Measurements from ENCODE around the gene MROH8. TPM values are rescaled to one million over a fixed set of nuclear protein-coding genes. Genes with fewer than 3 reads are reported as not detected.

MROH8 gene
- total and polyA plus RNA-seq, 3 experiments from 2014 or later: 1.6 to 3.0 (median 2.6) TPM

- no peaks in the 10 kb centered on the region for H3K9me3 Mint-ChIP-seq
- Histone ChIP-seq H3K4me1 (ENCODE audit: insufficient read depth, low read length) (peaks cover 20% of the 10 kb centered on the region), H3K27me3 (ENCODE audit: insufficient read depth, low read length, poor library complexity, severe bottlenecking) (no peaks in the 10 kb centered on the region), H3K36me3 (ENCODE audit: insufficient read depth, low read length) (peaks cover 5% of the 10 kb centered on the region), H3K9me3 (ENCODE audit: low read length) (no peaks in the 10 kb centered on the region), H3K27ac (ENCODE audit: low read depth, low read length) (peak within 1 kb of the TSS; percentile 76), H3K4me3 (ENCODE audit: low read length) (peak within 1 kb of the TSS; percentile 72)
- ChIA-PET POLR2A (interaction anchor here (0.6 to 2.2 kb wide), 7 partner anchors 12 to 88 kb away, joined by 3 to 9 read pairs (median 4); partner anchors contain the start of genes MROH8 and RPN2), CTCF (interaction anchor here (1.4 to 4.8 kb wide), 4 partner anchors 14 to 87 kb away, joined by 4 to 18 read pairs (median 10); partner anchors contain the start of genes MROH8 and RPN2)
- peaks cover 0 to 28% (median 1%) of the 10 kb centered on the region in 3 donors for H3K36me3 Mint-ChIP-seq
- peak within 1 kb of the TSS; percentile 98 to 99 (median 99) for H3K27ac Mint-ChIP-seq
- peak; percentile 77 to 91 (median 88) for DNase-seq
- peaks cover 0 to 5% of the 10 kb centered on the region in 2 donors for H3K27me3 Mint-ChIP-seq
- peak within 1 kb of the TSS; percentile 97 to 100 (median 98) for H3K4me3 Mint-ChIP-seq
- H3K4me1 Mint-ChIP-seq: peaks cover 29 to 46% (median 46%) of the 10 kb centered on the region in 3 donors
Observed at GRCh38 chr20:37095599-37096414, 83.5 kb downstream of the MROH8 start, which contains the start of gene RBL1. TSS of gene RBL1 (minus strand) at chr20:37095997. CDS start at chr20:37095928, 69 bp downstream.

DNA sequence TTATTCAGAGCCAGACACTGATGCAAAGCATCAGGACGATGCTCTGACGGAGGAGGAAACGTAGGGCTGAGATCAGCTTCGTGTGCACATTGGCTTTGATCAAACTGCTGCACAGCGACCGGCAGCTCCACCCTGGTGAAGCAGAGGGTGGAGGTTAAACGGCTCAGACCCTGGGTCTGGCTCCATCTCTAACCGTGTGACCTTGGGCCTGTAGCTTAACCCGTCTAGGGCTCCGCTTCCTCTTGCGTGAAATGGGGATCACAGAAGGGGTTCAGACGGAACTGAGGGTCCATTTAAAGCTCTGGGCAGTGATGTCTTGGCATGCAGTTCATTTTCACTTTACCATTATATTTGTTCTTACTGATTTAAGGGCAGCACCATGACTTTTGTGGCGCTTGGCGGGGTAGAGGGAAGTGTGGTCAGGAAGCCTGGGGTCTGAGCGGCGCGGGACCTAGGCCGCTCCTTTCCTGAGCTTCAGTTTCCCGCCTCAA lies 84.2 kb downstream of the MROH8 start:
- Histone ChIP-seq H3K4me1 (ENCODE audit: insufficient read depth, low read length) (peaks cover 20% of the 10 kb centered on the region), H3K36me3 (ENCODE audit: insufficient read depth, low read length) (peaks cover 5% of the 10 kb centered on the region), H3K27me3 (ENCODE audit: insufficient read depth, low read length, poor library complexity, severe bottlenecking) (no peaks in the 10 kb centered on the region), H3K9me3 (ENCODE audit: low read length) (no peaks in the 10 kb centered on the region), H3K4me3 (ENCODE audit: low read length) (peak overlapping the region; percentile 72), H3K27ac (ENCODE audit: low read depth, low read length) (peak overlapping the region; percentile 76)
- Mint-ChIP-seq H3K4me1 (peaks cover 31 to 52% (median 49%) of the 10 kb centered on the region in 3 donors), H3K27ac (peak overlapping the region; percentile 87 to 99 (median 96)), H3K4me3 (peak overlapping the region; percentile 97 to 100 (median 98)), H3K36me3 (peaks cover 0 to 34% (median 1%) of the 10 kb centered on the region in 3 donors), H3K9me3 (no peaks in the 10 kb centered on the region), H3K27me3 (peaks cover 0 to 5% of the 10 kb centered on the region in 2 donors)
- ChIA-PET CTCF (interaction anchor here (1.4 to 4.8 kb wide), 4 partner anchors 13 to 87 kb away, joined by 4 to 18 read pairs (median 10); partner anchors contain the start of genes MROH8 and RPN2), POLR2A (interaction anchor here (0.6 to 2.2 kb wide), 6 partner anchors 12 to 88 kb away, joined by 3 to 9 read pairs (median 5); partner anchors contain the start of genes MROH8 and RPN2)
- DNase-seq: peak; percentile 13 to 75 (median 53)

DNA sequence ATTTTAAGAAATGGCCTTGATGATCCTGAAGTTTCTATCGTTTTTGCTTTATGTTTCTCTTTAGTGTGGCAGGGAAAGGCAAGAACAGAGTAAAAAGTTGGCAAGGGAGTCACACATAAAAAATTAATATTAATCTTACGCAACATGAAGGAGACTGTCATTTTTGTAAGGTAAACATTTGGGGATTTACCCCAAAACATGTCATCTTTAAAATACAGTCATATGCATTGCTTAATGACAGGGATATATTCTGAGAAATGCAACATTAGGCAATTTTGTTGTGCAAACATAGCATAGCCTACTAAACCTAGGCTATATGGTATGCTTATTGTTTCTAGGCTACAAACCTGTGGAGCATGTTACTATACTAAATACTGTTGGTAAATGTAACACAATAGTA lies 88.9 kb downstream of the MROH8 start:
- no peak for DNase-seq
- ChIA-PET POLR2A (no interaction called here), CTCF (interaction anchor here (1.5 kb wide), 1 partner anchor 83 kb away, joined by 5 read pairs; no protein-coding TSS in a partner anchor)
- peaks cover 0 to 1% of the 10 kb centered on the region in 2 donors for H3K27me3 Mint-ChIP-seq
- H3K36me3 Mint-ChIP-seq: peaks cover 0 to 65% (median 1%) of the 10 kb centered on the region in 3 donors
- H3K27ac ChIP-seq (ENCODE audit: low read depth, low read length): no peak overlapping the region
- H3K4me1 ChIP-seq (ENCODE audit: insufficient read depth, low read length): peaks cover 12% of the 10 kb centered on the region
- H3K27ac Mint-ChIP-seq: peak overlapping the region in 3 of 8 donors; percentile 22 to 38 (median 29)
- H3K9me3 ChIP-seq (ENCODE audit: low read length): no peaks in the 10 kb centered on the region
- H3K27me3 ChIP-seq (ENCODE audit: insufficient read depth, low read length, poor library complexity, severe bottlenecking): no peaks in the 10 kb centered on the region
- no peaks in the 10 kb centered on the region for H3K9me3 Mint-ChIP-seq
- no peak overlapping the region for H3K4me3 Mint-ChIP-seq
- peaks cover 24 to 55% (median 47%) of the 10 kb centered on the region in 3 donors for H3K4me1 Mint-ChIP-seq
- H3K4me3 ChIP-seq (ENCODE audit: low read length): no peak overlapping the region
- H3K36me3 ChIP-seq (ENCODE audit: insufficient read depth, low read length): peaks cover 13% of the 10 kb centered on the region

- CTCF ChIA-PET: interaction anchor here (0.6 to 10.4 kb wide), 16 partner anchors 8 to 162 kb away, joined by 3 to 98 read pairs (median 4); partner anchors contain the start of gene RBL1
- H3K9me3 Mint-ChIP-seq: no peaks in the 10 kb centered on the region
- no peaks in the 10 kb centered on the region for H3K27me3 ChIP-seq (ENCODE audit: insufficient read depth, low read length, poor library complexity, severe bottlenecking)
- H3K27ac ChIP-seq (ENCODE audit: low read depth, low read length): no peak overlapping the region
- no peak overlapping the region for H3K4me3 ChIP-seq (ENCODE audit: low read length)
- peaks cover 5% of the 10 kb centered on the region for H3K36me3 ChIP-seq (ENCODE audit: insufficient read depth, low read length)
- peaks cover 24 to 46% (median 35%) of the 10 kb centered on the region in 3 donors for H3K4me1 Mint-ChIP-seq
- H3K27me3 Mint-ChIP-seq: no peaks in the 10 kb centered on the region
- POLR2A ChIA-PET: interaction anchor here (0.6 to 1.0 kb wide), 2 partner anchors 74 to 113 kb away, joined by 3 to 6 read pairs; no protein-coding TSS in a partner anchor
- DNase-seq: peak in 4 of 5 donors; percentile 22 to 51 (median 34)
- H3K9me3 ChIP-seq (ENCODE audit: low read length): no peaks in the 10 kb centered on the region
- H3K4me1 ChIP-seq (ENCODE audit: insufficient read depth, low read length): peaks cover 12% of the 10 kb centered on the region
- H3K4me3 Mint-ChIP-seq: no peak overlapping the region
- peak overlapping the region; percentile 32 to 84 (median 66) for H3K27ac Mint-ChIP-seq
- H3K36me3 Mint-ChIP-seq: peaks cover 2 to 44% (median 6%) of the 10 kb centered on the region in 3 donors
Observed at GRCh38 chr20:37081717-37082289, 97.5 kb downstream of the MROH8 start.

- CTCF ChIA-PET: interaction anchor here (10.4 kb wide), 1 partner anchor 69 kb away, joined by 98 read pairs; no protein-coding TSS in a partner anchor
- peaks cover 11 to 39% (median 17%) of the 10 kb centered on the region in 3 donors for H3K36me3 Mint-ChIP-seq
Observed at GRCh38 chr20:37077009-37077408, 102.3 kb downstream of the MROH8 start.

DNA sequence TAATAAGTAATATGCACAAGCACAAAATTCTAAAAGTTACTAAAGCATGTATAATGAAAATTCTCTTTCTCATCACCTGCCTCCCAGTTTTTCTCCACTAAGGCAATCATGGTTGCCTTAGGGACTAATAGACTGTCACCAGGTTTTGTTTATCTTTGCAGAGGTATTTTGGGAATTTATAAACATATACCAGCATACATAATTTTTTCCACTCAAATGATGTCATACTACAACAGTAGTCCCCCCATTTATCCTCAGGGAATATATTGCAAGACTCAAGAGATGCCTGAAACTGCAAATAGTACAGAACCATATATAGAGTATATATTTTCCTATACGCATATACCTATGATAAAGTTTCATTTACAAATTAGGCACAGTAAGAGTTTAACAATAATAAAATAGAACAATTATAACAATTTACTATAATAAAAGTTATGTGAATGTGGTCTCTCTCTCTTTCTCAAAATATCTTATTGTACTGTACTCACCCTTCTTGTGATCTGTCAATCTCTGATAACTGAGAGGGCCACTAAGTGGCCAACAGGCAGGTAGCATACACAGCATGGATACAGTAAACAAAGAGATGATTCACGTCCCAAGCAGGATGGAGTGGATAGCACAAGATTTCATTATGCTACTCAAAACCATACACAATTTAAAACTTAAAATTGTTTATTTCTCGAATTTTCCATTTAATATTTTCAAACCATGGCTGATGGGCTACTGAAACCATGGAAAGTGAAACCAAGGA lies 103.2 kb downstream of the MROH8 start:
- Histone ChIP-seq H3K27ac (ENCODE audit: low read depth, low read length) (no peak overlapping the region), H3K36me3 (ENCODE audit: insufficient read depth, low read length) (peaks cover 5% of the 10 kb centered on the region), H3K9me3 (ENCODE audit: low read length) (no peaks in the 10 kb centered on the region), H3K4me1 (ENCODE audit: insufficient read depth, low read length) (peaks cover 28% of the 10 kb centered on the region), H3K4me3 (ENCODE audit: low read length) (no peak overlapping the region), H3K27me3 (ENCODE audit: insufficient read depth, low read length, poor library complexity, severe bottlenecking) (no peaks in the 10 kb centered on the region)
- no peak for DNase-seq
- H3K9me3 Mint-ChIP-seq: peaks cover 0 to 3% (median 0%) of the 10 kb centered on the region in 5 donors
- peaks cover 11 to 37% (median 17%) of the 10 kb centered on the region in 3 donors for H3K36me3 Mint-ChIP-seq
- H3K4me1 Mint-ChIP-seq: peaks cover 34 to 62% (median 40%) of the 10 kb centered on the region in 3 donors
- ChIA-PET CTCF (interaction anchor here (10.4 kb wide), 1 partner anchor 68 kb away, joined by 98 read pairs; no protein-coding TSS in a partner anchor), POLR2A (no interaction called here)
- H3K4me3 Mint-ChIP-seq: no peak overlapping the region
- peak overlapping the region in 2 of 8 donors; percentile 47 to 76 for H3K27ac Mint-ChIP-seq
- no peaks in the 10 kb centered on the region for H3K27me3 Mint-ChIP-seq

More at GRCh38 chr20:37077009-37077408, 102.3 kb downstream of the MROH8 start:
- H3K9me3 ChIP-seq (ENCODE audit: low read length): no peaks in the 10 kb centered on the region
- no peaks in the 10 kb centered on the region for H3K27me3 ChIP-seq (ENCODE audit: insufficient read depth, low read length, poor library complexity, severe bottlenecking)
- H3K4me3 ChIP-seq (ENCODE audit: low read length): no peak overlapping the region
- H3K9me3 Mint-ChIP-seq: peaks cover 0 to 3% (median 0%) of the 10 kb centered on the region in 5 donors
- H3K4me1 ChIP-seq (ENCODE audit: insufficient read depth, low read length): peaks cover 28% of the 10 kb centered on the region
- H3K36me3 ChIP-seq (ENCODE audit: insufficient read depth, low read length): peaks cover 5% of the 10 kb centered on the region
- no peaks in the 10 kb centered on the region for H3K27me3 Mint-ChIP-seq
- POLR2A ChIA-PET: no interaction called here
- DNase-seq: no peak
- H3K27ac Mint-ChIP-seq: no peak overlapping the region
- H3K27ac ChIP-seq (ENCODE audit: low read depth, low read length): no peak overlapping the region
- peaks cover 34 to 62% (median 40%) of the 10 kb centered on the region in 3 donors for H3K4me1 Mint-ChIP-seq
- no peak overlapping the region for H3K4me3 Mint-ChIP-seq

Measured in CD8-positive, alpha-beta memory T cell (primary cell).